CD4-positive, alpha-beta T cell treated with Interleukin-17A for 1 hour (primary cell): ENCODE data around the gene INCA1.

Source experiments
- DNase-seq: peaks from one replicate; pipeline ENCODE4 v3.0.0-alpha.2; 2020

Gene INCA1

GRCh38 chr17:4969551-4970173, 27.7 kb downstream of the INCA1 start:
- DNase-seq, result no peak

- DNase-seq, result no peak
Observed at GRCh38 chr17:4969047-4969550, 28.2 kb downstream of the INCA1 start.

GRCh38 chr17:4968486-4969046, 28.8 kb downstream of the INCA1 start:
- no peak for DNase-seq

GRCh38 chr17:4967539-4968485, 29.5 kb downstream of the INCA1 start, which contains the start of gene SPAG7:
TSS of gene SPAG7 (minus strand) at chr17:4967817. CDS start at chr17:4967804, 13 bp downstream.
- peak; percentile 97 for DNase-seq

GRCh38 chr17:4966844-4967538, 30.3 kb downstream of the INCA1 start:
- DNase-seq, result peak; percentile 99

GRCh38 chr17:4965311-4965986, 31.9 kb downstream of the INCA1 start:
- DNase-seq, result no peak

- no peak for DNase-seq
Observed at GRCh38 chr17:4960279-4960922, 36.9 kb downstream of the INCA1 start.

GRCh38 chr17:4959261-4959965, 37.9 kb downstream of the INCA1 start:
- no peak for DNase-seq

GRCh38 chr17:4958102-4958501, 39.2 kb downstream of the INCA1 start:
- no peak for DNase-seq

GRCh38 chr17:4956493-4957061, 40.7 kb downstream of the INCA1 start:
- peak; percentile 57 for DNase-seq

GRCh38 chr17:4955091-4955490, 42.2 kb downstream of the INCA1 start:
- no peak for DNase-seq

- no peak for DNase-seq
Observed at GRCh38 chr17:4953451-4953961, 43.8 kb downstream of the INCA1 start.

GRCh38 chr17:4951486-4951885, 45.8 kb downstream of the INCA1 start:
- DNase-seq, result no peak

GRCh38 chr17:4950746-4951204, 46.5 kb downstream of the INCA1 start, which contains the start of gene ENO3:
TSS of gene ENO3 (plus strand) at chr17:4951119. CDS start at chr17:4951830, 711 bp downstream.
- no peak for DNase-seq

- no peak for DNase-seq
Observed at GRCh38 chr17:4950075-4950745, 47.1 kb downstream of the INCA1 start.

GRCh38 chr17:4949321-4950074, 47.8 kb downstream of the INCA1 start:
- DNase-seq, result peak; percentile 90

GRCh38 chr17:4948931-4949320, 48.4 kb downstream of the INCA1 start:
- DNase-seq, result peak; percentile 81

GRCh38 chr17:4948166-4948930, 49.0 kb downstream of the INCA1 start, which contains the start of gene PFN1:
TSS of gene PFN1 (minus strand) at chr17:4948530. CDS start at chr17:4948394, 136 bp downstream.
- peak; percentile 95 for DNase-seq
